B cell (primary cell): Measurements from ENCODE around the gene MPL. TPM values are rescaled to one million over a fixed set of nuclear protein-coding genes. Genes with fewer than 3 reads are reported as not detected.

Experiments
- ATAC-seq: fragments of 200-7000 bp; cut with Tn5 transposase; one replicate; pipeline ENCODE4 v1.10.0; 2021; ENCODE audit warnings: low read depth, mild to moderate bottlenecking, moderate number of reproducible peaks, moderate library complexity
- CTCF ChIA-PET: fragments of 350-600 bp; sonication (Branson Sonifier 250); formaldehyde crosslinking; loops from one replicate; lab custom pipeline; 2021; ENCODE audit warnings: antibody characterized with exemption, inconsistent platforms; lab: Charles Lee
- POLR2A ChIA-PET: fragments of 350-600 bp; sonication (Branson Sonifier 250); formaldehyde crosslinking; loops from one replicate; lab custom pipeline; 2021; ENCODE audit warnings: antibody characterized with exemption; lab: Charles Lee
- DNase-seq: peaks from one replicate; pipeline ENCODE4 v3.0.0; 2013
- H2AFZ ChIP-seq: 2 replicates; pipeline ENCODE4 v1.6.1; 2012; ENCODE audit warnings: mild to moderate bottlenecking, low read depth, low read length; ENCODE audit not compliant: insufficient read depth, poor library complexity, severe bottlenecking
- H3K27ac ChIP-seq, 2 donors: 1 replicate in 1 of 2; 2 replicates in 1 of 2; pipeline ENCODE4 v1.5.1; 2012 to 2013; ENCODE audit warnings: low read length in 2 of 2, mild to moderate bottlenecking in 2 of 2, moderate library complexity in 1 of 2
- H3K27me3 ChIP-seq, 4 experiments: fragments of 200-600 bp in 1 of 4; sonication (generic) in 1 of 4; replicated peaks in 1 of 4; 1 replicate in 2 of 4; 2 replicates in 2 of 4; pipeline versions ENCODE4 v1.6.1 to v1.7.0; 2013 to 2016; ENCODE audit warnings: low read length in 3 of 4, mild to moderate bottlenecking in 2 of 4, mixed read lengths in 1 of 4, moderate library complexity in 1 of 4; ENCODE audit not compliant: insufficient read depth in 4 of 4, control insufficient read depth in 3 of 4; ENCODE audit errors: control extremely low read depth in 1 of 4
- H3K36me3 ChIP-seq, 2 experiments: replicated peaks in 1 of 2; 1 replicate in 1 of 2; 2 replicates in 1 of 2; pipeline versions ENCODE4 v1.6.1 to v1.7.1; 2013; ENCODE audit warnings: low read length in 1 of 2; ENCODE audit not compliant: insufficient read depth in 2 of 2, control insufficient read depth in 1 of 2; ENCODE audit errors: control extremely low read depth in 1 of 2, extremely low read depth in 1 of 2
- H3K4me1 ChIP-seq, 2 donors: fragments of 200-600 bp in 1 of 2; sonication (generic) in 1 of 2; 1 replicate in 1 of 2; 2 replicates in 1 of 2; pipeline versions ENCODE4 v1.5.1 to v1.6.1; 2013 to 2017; ENCODE audit warnings: low read length in 2 of 2; ENCODE audit not compliant: control insufficient read depth in 2 of 2, insufficient read depth in 2 of 2
- H3K4me2 ChIP-seq: replicated peaks from 2 replicates; pipeline ENCODE3; 2012; ENCODE audit warnings: mild to moderate bottlenecking, low read depth, low read length; ENCODE audit not compliant: poor library complexity, severe bottlenecking
- H3K4me3 ChIP-seq, 5 experiments: fragments of 200-600 bp in 1 of 5; sonication (generic) in 1 of 5; 1 replicate in 3 of 5; 2 replicates in 2 of 5; pipeline versions ENCODE4 v1.5.1 to v1.7.0; 2011 to 2016; ENCODE audit warnings: low read length in 4 of 5, mild to moderate bottlenecking in 4 of 5, low read depth in 2 of 5, control low read depth in 1 of 5, moderate library complexity in 1 of 5; ENCODE audit not compliant: insufficient read depth in 1 of 5; ENCODE audit errors: control extremely low read depth in 1 of 5, extremely low read depth in 1 of 5
- H3K79me2 ChIP-seq: fragments of 200-600 bp; sonication (generic); one replicate; pipeline ENCODE4 v1.6.0; 2016; ENCODE audit warnings: low read length; ENCODE audit not compliant: control insufficient read depth, insufficient read depth
- H3K9ac ChIP-seq: fragments of 200-600 bp; sonication (generic); 2 replicates; pipeline ENCODE4 v1.6.1; 2017; ENCODE audit warnings: mild to moderate bottlenecking, low read length, moderate library complexity
- H3K9me3 ChIP-seq, 3 donors: one replicate each; pipeline versions ENCODE4 v1.6.1 to v1.7.1; 2013; ENCODE audit warnings: low read length in 2 of 3; ENCODE audit not compliant: control insufficient read depth in 2 of 3, insufficient read depth in 1 of 3; ENCODE audit errors: control extremely low read depth in 1 of 3
- H4K20me1 ChIP-seq: 2 replicates; pipeline ENCODE4 v1.6.0; 2012; ENCODE audit warnings: mild to moderate bottlenecking, low read length; ENCODE audit not compliant: insufficient read depth, control insufficient read depth, poor library complexity, severe bottlenecking
- H3K27ac Mint-ChIP-seq: one replicate; pipeline ENCODE4 v1.8.0; 2021; ENCODE audit warnings: mixed read lengths
- H3K27me3 Mint-ChIP-seq: one replicate; pipeline ENCODE4 v1.8.0; 2021; ENCODE audit warnings: mixed read lengths
- H3K4me1 Mint-ChIP-seq: one replicate; pipeline ENCODE4 v1.8.0; 2021; ENCODE audit warnings: mixed read lengths
- H3K4me3 Mint-ChIP-seq: one replicate; pipeline ENCODE4 v1.8.0; 2021; ENCODE audit warnings: mixed read lengths
- H3K9me3 Mint-ChIP-seq: one replicate; pipeline ENCODE4 v1.8.0; 2022; ENCODE audit warnings: mixed read lengths; ENCODE audit not compliant: insufficient read depth
- EZH2 ChIP-seq: IDR thresholded peaks from 2 replicates; pipeline ENCODE4 v1.6.1; 2012; ENCODE audit warnings: borderline replicate concordance, low read depth, mild to moderate bottlenecking, moderate library complexity, low read length; ENCODE audit not compliant: insufficient read depth, poor library complexity, severe bottlenecking
- WGBS: methylation state at CpG from one replicate; pipeline ENCODE4 v1.1.5; 2013; ENCODE audit warnings: missing lambda C conversion rate; ENCODE audit not compliant: insufficient coverage; 5-methylcytosine and 5-hydroxymethylcytosine counted together
- intact Hi-C: fragments of 100-400 bp; cut with micrococcal nuclease; formaldehyde crosslinking; loops from one replicate; pipeline ENCODE4 v1.10.0; 2022
- polyA plus RNA-seq: library from polyadenylated mRNA; depleted of rRNA; stranded (reverse); fragments of >200 nt; gene quantifications from 2 replicates; pipeline ENCODE4 v1.2.3, GENCODE V29; 2012
- total RNA-seq, 2 donors: library from RNA; stranded (reverse); fragments of 120-200 nt in 1 of 2; gene quantifications; 1 replicate in 1 of 2; 2 replicates in 1 of 2; pipeline versions ENCODE4 v1.2.3 to v1.2.4, GENCODE V29; 2013 to 2022
- TF ChIP-seq, protein P1 (sequence below): fragments of 200-600 bp; IDR thresholded peaks from one replicate; pipeline ENCODE4 v1.8.0; 2022; ENCODE audit warnings: antibody characterized with exemption, mild to moderate bottlenecking

MPL gene
- total and polyA plus RNA-seq, 2 donors (not counting 1 experiment from before 2014, with no cell fraction given): not detected

DNA sequence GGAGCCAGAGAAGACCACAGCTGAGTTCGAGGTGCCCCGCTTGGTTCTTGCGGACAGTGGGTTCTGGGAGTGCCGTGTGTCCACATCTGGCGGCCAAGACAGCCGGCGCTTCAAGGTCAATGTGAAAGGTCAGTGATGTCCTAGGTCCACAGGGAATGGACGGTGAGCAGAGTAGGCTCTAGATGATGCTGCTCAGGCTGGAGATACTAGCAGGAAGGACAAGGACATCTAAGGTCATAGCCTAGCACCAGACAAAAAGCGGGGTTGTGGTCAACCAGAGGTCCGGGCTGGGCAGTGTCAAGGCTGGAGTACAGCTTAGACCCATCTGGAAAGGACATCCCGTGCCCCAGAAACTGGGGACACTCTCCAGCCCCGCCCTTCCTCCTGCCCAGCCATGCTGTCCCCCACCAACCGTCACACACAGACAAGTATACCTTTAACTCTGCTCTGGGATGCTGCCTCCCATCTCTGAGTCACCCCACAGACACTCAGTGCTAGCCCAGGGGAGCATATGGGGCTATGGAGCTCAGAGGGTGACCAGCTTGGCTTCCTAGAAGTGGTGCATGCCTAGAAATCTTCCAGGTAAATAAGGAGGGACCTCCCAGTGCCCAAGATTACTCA, 28.1 kb upstream of the MPL start:
- H2AFZ ChIP-seq: no peak overlapping the region
- 95% methylated on average over 13 of the region's 13 CpGs for WGBS
- no peaks in the 10 kb centered on the region for H3K9me3 Mint-ChIP-seq
- H3K27me3 Mint-ChIP-seq: peaks cover 7% of the 10 kb centered on the region
- H3K27ac ChIP-seq: no peak overlapping the region
- H4K20me1 ChIP-seq: no peaks in the 10 kb centered on the region
- DNase-seq: no peak
- no peaks in the 10 kb centered on the region for H3K9me3 ChIP-seq
- no peaks in the 10 kb centered on the region for H3K4me1 ChIP-seq
- no peaks in the 10 kb centered on the region for H3K36me3 ChIP-seq
- no peak overlapping the region for H3K4me3 Mint-ChIP-seq
- no peak overlapping the region for H3K27ac Mint-ChIP-seq
- no peaks in the 10 kb centered on the region for H3K4me1 Mint-ChIP-seq
- CTCF ChIA-PET: no interaction called here
- ATAC-seq: no peak
- H3K9ac ChIP-seq: no peak overlapping the region
- TF ChIP-seq, protein P1, sequence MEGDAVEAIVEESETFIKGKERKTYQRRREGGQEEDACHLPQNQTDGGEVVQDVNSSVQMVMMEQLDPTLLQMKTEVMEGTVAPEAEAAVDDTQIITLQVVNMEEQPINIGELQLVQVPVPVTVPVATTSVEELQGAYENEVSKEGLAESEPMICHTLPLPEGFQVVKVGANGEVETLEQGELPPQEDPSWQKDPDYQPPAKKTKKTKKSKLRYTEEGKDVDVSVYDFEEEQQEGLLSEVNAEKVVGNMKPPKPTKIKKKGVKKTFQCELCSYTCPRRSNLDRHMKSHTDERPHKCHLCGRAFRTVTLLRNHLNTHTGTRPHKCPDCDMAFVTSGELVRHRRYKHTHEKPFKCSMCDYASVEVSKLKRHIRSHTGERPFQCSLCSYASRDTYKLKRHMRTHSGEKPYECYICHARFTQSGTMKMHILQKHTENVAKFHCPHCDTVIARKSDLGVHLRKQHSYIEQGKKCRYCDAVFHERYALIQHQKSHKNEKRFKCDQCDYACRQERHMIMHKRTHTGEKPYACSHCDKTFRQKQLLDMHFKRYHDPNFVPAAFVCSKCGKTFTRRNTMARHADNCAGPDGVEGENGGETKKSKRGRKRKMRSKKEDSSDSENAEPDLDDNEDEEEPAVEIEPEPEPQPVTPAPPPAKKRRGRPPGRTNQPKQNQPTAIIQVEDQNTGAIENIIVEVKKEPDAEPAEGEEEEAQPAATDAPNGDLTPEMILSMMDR: no peak
- TF ChIP-seq EZH2: no peak
- no peak overlapping the region for H3K4me2 ChIP-seq
- peaks cover 0 to 3% (median 0%) of the 10 kb centered on the region in 4 experiments for H3K27me3 ChIP-seq
- H3K79me2 ChIP-seq: no peaks in the 10 kb centered on the region
- POLR2A ChIA-PET: no interaction called here
- intact Hi-C loops: no loop called here
- H3K4me3 ChIP-seq: no peak overlapping the region

DNA sequence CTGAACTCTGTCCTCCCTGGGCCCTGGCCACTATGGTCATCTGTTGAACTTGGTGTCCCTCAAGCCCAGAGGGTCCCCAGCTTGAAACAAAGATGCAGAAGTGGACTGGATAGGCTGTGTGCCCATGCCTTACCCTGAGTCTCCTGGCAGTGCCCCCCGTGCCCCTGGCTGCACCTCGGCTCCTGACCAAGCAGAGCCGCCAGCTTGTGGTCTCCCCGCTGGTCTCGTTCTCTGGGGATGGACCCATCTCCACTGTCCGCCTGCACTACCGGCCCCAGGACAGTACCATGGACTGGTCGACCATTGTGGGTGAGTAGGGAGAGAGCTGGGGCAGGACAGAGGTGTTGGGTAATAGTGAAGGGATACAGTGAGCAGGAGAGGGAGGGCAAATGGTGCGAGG, 26.1 kb upstream of the MPL start:
- no peak overlapping the region for H3K27ac Mint-ChIP-seq
- Histone ChIP-seq H3K79me2 (no peaks in the 10 kb centered on the region), H3K9me3 (no peaks in the 10 kb centered on the region), H3K4me1 (no peaks in the 10 kb centered on the region), H2AFZ (no peak overlapping the region), H3K36me3 (no peaks in the 10 kb centered on the region), H3K27me3 (no peaks in the 10 kb centered on the region), H3K27ac (no peak overlapping the region), H3K4me2 (no peak overlapping the region), H3K9ac (no peak overlapping the region), H4K20me1 (no peaks in the 10 kb centered on the region), H3K4me3 (no peak overlapping the region)
- ChIA-PET CTCF (no interaction called here), POLR2A (no interaction called here)
- no peak for TF ChIP-seq EZH2
- TF ChIP-seq, protein P1: no peak
- ATAC-seq (no peak), DNase-seq (no peak)
- no peaks in the 10 kb centered on the region for H3K9me3 Mint-ChIP-seq
- H3K27me3 Mint-ChIP-seq: peaks cover 2% of the 10 kb centered on the region
- H3K4me1 Mint-ChIP-seq: no peaks in the 10 kb centered on the region
- WGBS: 94% methylated on average over 9 of the region's 9 CpGs
- H3K4me3 Mint-ChIP-seq: no peak overlapping the region
- intact Hi-C loops: no loop called here
